Activated naive CD4-positive, alpha-beta T cell treated with anti-CD3 and anti-CD28 coated beads for 36 hours (primary cell): Measurements from ENCODE around the gene GLRA3. TPM values are rescaled to one million over a fixed set of nuclear protein-coding genes. Genes with fewer than 3 reads are reported as not detected.
"Not testable (repeated sequence)": the region's sequence is repeated elsewhere in the genome, so short reads cannot be mapped to it uniquely, and the experiment has no call there.

Experiments
- CTCF ChIA-PET: fragments of 350-600 bp; sonication (Branson Sonifier 250); formaldehyde crosslinking; loops from one replicate; lab custom pipeline; 2021; ENCODE audit warnings: antibody characterized with exemption; lab: Charles Lee
- DNase-seq: peaks from one replicate; pipeline ENCODE4 v3.0.0-alpha.2; 2020
- H3K27ac Mint-ChIP-seq: one replicate; pipeline ENCODE4 v1.8.0; 2021; ENCODE audit warnings: mild to moderate bottlenecking, mixed read lengths
- H3K27me3 Mint-ChIP-seq: one replicate; pipeline ENCODE4 v1.8.0; 2021; ENCODE audit warnings: low read depth, mixed read lengths
- H3K36me3 Mint-ChIP-seq: one replicate; pipeline ENCODE4 v1.8.0; 2021; ENCODE audit warnings: low read depth, mixed read lengths
- H3K4me1 Mint-ChIP-seq: one replicate; pipeline ENCODE4 v1.8.0; 2021; ENCODE audit warnings: low read depth, mixed read lengths
- H3K4me3 Mint-ChIP-seq: one replicate; pipeline ENCODE4 v1.8.0; 2021; ENCODE audit warnings: mild to moderate bottlenecking, moderate library complexity, mixed read lengths
- H3K9me3 Mint-ChIP-seq: one replicate; pipeline ENCODE4 v1.8.0; 2021; ENCODE audit warnings: mixed read lengths
- intact Hi-C: fragments of 100-400 bp; cut with micrococcal nuclease; formaldehyde crosslinking; loops from one replicate; pipeline ENCODE4 v1.15.1; 2023
- total RNA-seq, 2 experiments: library from RNA; stranded (reverse); gene quantifications; one replicate each; pipeline ENCODE4 v1.2.3, GENCODE V29; 2021

The GLRA3 gene
- total RNA-seq, 2 experiments from 2014 or later: not detected

- H3K36me3 Mint-ChIP-seq: no peaks in the 10 kb centered on the region
- H3K4me1 Mint-ChIP-seq: no peaks in the 10 kb centered on the region
- no peak overlapping the region for H3K4me3 Mint-ChIP-seq
- CTCF ChIA-PET: no interaction called here
- intact Hi-C loops: no loop called here
- H3K27ac Mint-ChIP-seq: no peak overlapping the region
- peaks cover 2% of the 10 kb centered on the region for H3K27me3 Mint-ChIP-seq
- no peaks in the 10 kb centered on the region for H3K9me3 Mint-ChIP-seq
- peak; percentile 6 for DNase-seq
These were observed 121.9 kb downstream of the GLRA3 start for GRCh38 chr4:174707051-174707676.

GRCh38 chr4:174702979-174703478, 126.0 kb downstream of the GLRA3 start:
- intact Hi-C loops: no loop called here
- Mint-ChIP-seq H3K36me3 (no peaks in the 10 kb centered on the region), H3K27ac (no peak overlapping the region), H3K4me3 (no peak overlapping the region), H3K9me3 (no peaks in the 10 kb centered on the region), H3K4me1 (no peaks in the 10 kb centered on the region), H3K27me3 (no peaks in the 10 kb centered on the region)
- CTCF ChIA-PET: no interaction called here
- DNase-seq: no peak

DNA sequence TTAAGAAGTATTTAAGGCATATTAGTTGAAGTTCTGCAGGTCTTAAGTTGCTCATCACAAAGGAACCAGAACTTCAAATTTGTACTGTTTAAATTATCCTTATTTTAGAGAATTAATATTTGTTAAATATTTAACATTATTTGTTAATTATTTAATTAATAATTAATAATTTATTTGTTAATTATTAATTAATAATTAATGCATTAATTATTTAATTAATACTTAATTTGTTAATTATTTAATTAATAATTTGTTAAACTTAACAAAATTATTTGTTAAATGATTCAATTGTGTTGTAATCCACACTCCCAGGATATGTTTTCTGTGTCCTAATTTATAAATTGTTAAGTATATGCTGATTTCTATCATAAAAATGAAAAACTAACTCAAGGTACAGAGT, 129.4 kb downstream of the GLRA3 start:
- intact Hi-C loops: no loop called here
- H3K4me3 Mint-ChIP-seq: no peak overlapping the region
- CTCF ChIA-PET: interaction anchor here (0.7 kb wide), 1 partner anchor 333 kb away, joined by 3 read pairs; no protein-coding TSS in a partner anchor
- no peaks in the 10 kb centered on the region for H3K36me3 Mint-ChIP-seq
- no peaks in the 10 kb centered on the region for H3K9me3 Mint-ChIP-seq
- no peaks in the 10 kb centered on the region for H3K27me3 Mint-ChIP-seq
- no peak for DNase-seq
- no peaks in the 10 kb centered on the region for H3K4me1 Mint-ChIP-seq
- H3K27ac Mint-ChIP-seq: no peak overlapping the region

- no peaks in the 10 kb centered on the region for H3K4me1 Mint-ChIP-seq
- CTCF ChIA-PET: no interaction called here
- H3K4me3 Mint-ChIP-seq: no peak overlapping the region
- no peaks in the 10 kb centered on the region for H3K9me3 Mint-ChIP-seq
- H3K36me3 Mint-ChIP-seq: no peaks in the 10 kb centered on the region
- peaks cover 4% of the 10 kb centered on the region for H3K27me3 Mint-ChIP-seq
- DNase-seq: no peak
- intact Hi-C loops: no loop called here
- H3K27ac Mint-ChIP-seq: no peak overlapping the region
These were observed 131.2 kb downstream of the GLRA3 start for GRCh38 chr4:174697896-174698295.

GRCh38 chr4:174697202-174697601, 131.8 kb downstream of the GLRA3 start:
- no peak overlapping the region for H3K4me3 Mint-ChIP-seq
- peaks cover 4% of the 10 kb centered on the region for H3K27me3 Mint-ChIP-seq
- CTCF ChIA-PET: no interaction called here
- H3K27ac Mint-ChIP-seq: no peak overlapping the region
- intact Hi-C loops: no loop called here
- no peaks in the 10 kb centered on the region for H3K4me1 Mint-ChIP-seq
- H3K36me3 Mint-ChIP-seq: no peaks in the 10 kb centered on the region
- no peaks in the 10 kb centered on the region for H3K9me3 Mint-ChIP-seq
- DNase-seq: no peak

- H3K27me3 Mint-ChIP-seq: peaks cover 4% of the 10 kb centered on the region
- no peaks in the 10 kb centered on the region for H3K9me3 Mint-ChIP-seq
- no peaks in the 10 kb centered on the region for H3K36me3 Mint-ChIP-seq
- no peaks in the 10 kb centered on the region for H3K4me1 Mint-ChIP-seq
- no peak overlapping the region for H3K4me3 Mint-ChIP-seq
- no peak overlapping the region for H3K27ac Mint-ChIP-seq
- no peak for DNase-seq
- CTCF ChIA-PET: no interaction called here
- intact Hi-C loops: no loop called here
These were observed 132.4 kb downstream of the GLRA3 start for GRCh38 chr4:174696657-174697056.

DNA sequence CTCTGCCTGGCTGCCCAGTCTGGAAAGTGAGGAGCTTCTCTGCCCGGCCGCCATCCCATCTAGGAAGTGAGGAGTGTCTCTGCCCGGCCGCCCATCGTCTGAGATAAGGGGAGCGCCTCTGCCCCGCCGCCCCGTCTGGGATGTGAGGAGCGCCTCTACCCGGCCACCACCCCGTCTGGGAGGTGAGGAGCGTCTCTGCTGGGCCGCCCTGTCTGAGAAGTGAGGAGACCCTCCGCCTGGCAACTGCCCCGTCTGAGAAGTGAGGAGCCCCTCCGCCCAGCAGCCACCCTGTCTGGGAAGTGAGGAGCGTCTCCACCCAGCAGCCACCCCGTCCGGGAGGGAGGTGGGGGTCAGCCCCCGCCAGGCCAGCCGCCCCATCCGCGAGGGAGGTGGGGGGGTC, 137.2 kb downstream of the GLRA3 start:
- H3K4me1 Mint-ChIP-seq, DNase-seq, H3K27me3 Mint-ChIP-seq, H3K9me3 Mint-ChIP-seq, intact Hi-C loops, H3K27ac Mint-ChIP-seq, H3K36me3 Mint-ChIP-seq, CTCF ChIA-PET, H3K4me3 Mint-ChIP-seq: not testable (repeated sequence)

GRCh38 chr4:174690665-174691064, 138.4 kb downstream of the GLRA3 start:
- CTCF ChIA-PET: no interaction called here
- Mint-ChIP-seq H3K4me3 (no peak overlapping the region), H3K27me3 (peaks cover 4% of the 10 kb centered on the region), H3K9me3 (peaks cover 8% of the 10 kb centered on the region), H3K27ac (no peak overlapping the region), H3K36me3 (no peaks in the 10 kb centered on the region), H3K4me1 (no peaks in the 10 kb centered on the region)
- intact Hi-C loops: no loop called here
- no peak for DNase-seq

DNA sequence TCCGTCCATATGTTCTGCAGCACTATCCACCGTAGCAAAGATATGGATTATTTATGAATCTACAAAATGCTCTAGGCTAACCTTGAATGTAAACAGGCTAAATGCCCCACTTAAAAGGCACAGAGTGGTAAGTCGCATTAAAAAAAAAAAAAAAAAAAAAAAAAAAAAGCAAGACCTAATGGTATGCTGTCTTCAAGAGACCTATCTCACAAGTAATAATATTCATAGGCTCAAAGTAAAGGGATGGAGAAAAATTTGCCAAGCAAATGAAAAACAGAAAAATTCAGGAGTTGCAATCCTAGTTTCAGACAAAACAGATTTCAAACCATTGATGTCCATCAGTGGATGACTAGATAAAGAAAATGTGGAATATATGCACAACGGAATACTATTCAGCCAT, 139.4 kb downstream of the GLRA3 start:
- CTCF ChIA-PET: no interaction called here
- Mint-ChIP-seq H3K9me3 (peaks cover 8% of the 10 kb centered on the region), H3K36me3 (no peaks in the 10 kb centered on the region), H3K27ac (no peak overlapping the region), H3K4me3 (no peak overlapping the region), H3K4me1 (no peaks in the 10 kb centered on the region), H3K27me3 (peaks cover 4% of the 10 kb centered on the region)
- intact Hi-C loops: no loop called here
- no peak for DNase-seq

DNA sequence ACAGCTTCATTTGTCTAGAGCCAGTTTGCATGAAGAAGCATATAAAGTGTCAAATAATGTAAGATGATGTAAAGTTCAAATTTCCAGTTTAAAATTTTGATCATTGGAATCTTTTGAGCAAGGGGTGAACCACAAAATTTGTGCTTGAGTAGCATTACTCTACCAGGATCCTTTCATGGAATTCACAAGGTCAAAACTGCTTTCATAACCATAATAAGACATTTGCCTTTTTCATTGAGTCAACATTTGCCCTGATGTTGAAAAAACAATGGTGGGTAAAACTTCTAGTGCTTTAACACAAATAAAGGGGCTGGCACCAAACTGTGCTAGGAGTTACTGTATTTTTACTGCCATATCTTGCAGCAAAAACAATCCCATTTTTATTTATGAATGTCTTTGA, 142.2 kb downstream of the GLRA3 start:
- DNase-seq: no peak
- CTCF ChIA-PET: no interaction called here
- Mint-ChIP-seq H3K27ac (no peak overlapping the region), H3K9me3 (peaks cover 8% of the 10 kb centered on the region), H3K36me3 (no peaks in the 10 kb centered on the region), H3K27me3 (no peaks in the 10 kb centered on the region), H3K4me3 (no peak overlapping the region), H3K4me1 (no peaks in the 10 kb centered on the region)
- intact Hi-C loops: no loop called here

DNA sequence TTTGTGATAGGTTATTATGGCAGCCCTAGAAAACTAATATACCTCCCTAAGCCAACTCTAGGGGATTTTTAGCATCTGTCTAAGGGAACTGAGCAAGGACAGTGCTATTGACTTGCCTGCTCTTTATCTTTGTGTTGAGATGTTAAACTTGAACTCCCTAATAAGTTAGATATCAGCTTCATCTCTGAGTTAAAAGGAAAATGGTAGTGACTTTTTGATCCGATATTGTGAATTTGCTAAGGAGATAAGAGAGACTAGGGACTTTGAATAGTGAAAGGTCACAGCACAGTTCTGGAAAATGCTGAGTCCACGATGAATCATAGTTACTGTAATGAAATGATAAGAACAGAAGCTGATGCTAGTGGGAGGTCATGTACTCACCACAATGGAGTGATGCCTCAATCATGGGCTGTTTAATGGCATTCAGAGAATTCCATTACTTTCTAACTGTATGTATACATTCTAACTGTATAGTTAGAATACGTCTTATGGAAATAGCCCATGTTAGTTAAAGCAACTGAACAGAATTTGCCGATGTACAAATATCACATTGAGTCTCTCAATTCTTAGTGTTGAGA, 147.2 kb downstream of the GLRA3 start:
- Mint-ChIP-seq H3K27ac (no peak overlapping the region), H3K9me3 (no peaks in the 10 kb centered on the region), H3K36me3 (no peaks in the 10 kb centered on the region), H3K27me3 (no peaks in the 10 kb centered on the region), H3K4me1 (no peaks in the 10 kb centered on the region), H3K4me3 (no peak overlapping the region)
- intact Hi-C loops: no loop called here
- CTCF ChIA-PET: no interaction called here
- no peak for DNase-seq

GRCh38 chr4:174674305-174674840, 154.7 kb downstream of the GLRA3 start:
- H3K27ac Mint-ChIP-seq: no peak overlapping the region
- DNase-seq: no peak
- H3K9me3 Mint-ChIP-seq: no peaks in the 10 kb centered on the region
- no peaks in the 10 kb centered on the region for H3K4me1 Mint-ChIP-seq
- intact Hi-C loops: no loop called here
- no peak overlapping the region for H3K4me3 Mint-ChIP-seq
- no peaks in the 10 kb centered on the region for H3K27me3 Mint-ChIP-seq
- no peaks in the 10 kb centered on the region for H3K36me3 Mint-ChIP-seq
- CTCF ChIA-PET: no interaction called here

DNA sequence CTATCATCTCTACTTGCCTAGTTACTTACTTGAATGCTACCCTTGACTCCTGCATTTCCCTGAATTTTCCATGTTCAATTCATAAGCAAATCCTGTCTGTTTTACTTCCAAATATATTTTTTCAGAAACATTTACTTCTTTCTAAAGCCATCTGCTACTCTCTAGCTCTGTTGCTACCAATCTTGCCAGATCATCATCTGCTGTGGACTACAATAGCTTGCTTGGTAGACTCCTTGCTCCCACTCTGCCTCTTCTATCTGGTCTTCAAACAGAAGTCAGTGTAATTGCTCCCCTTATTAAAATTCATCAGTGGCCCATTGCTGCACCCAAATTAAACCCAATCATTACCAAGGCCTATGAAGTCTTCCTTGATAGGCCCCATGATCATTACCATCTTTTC, 155.2 kb downstream of the GLRA3 start:
- Mint-ChIP-seq H3K9me3 (no peaks in the 10 kb centered on the region), H3K4me3 (no peak overlapping the region), H3K36me3 (no peaks in the 10 kb centered on the region), H3K27me3 (no peaks in the 10 kb centered on the region), H3K27ac (no peak overlapping the region), H3K4me1 (no peaks in the 10 kb centered on the region)
- intact Hi-C loops: no loop called here
- DNase-seq: no peak
- CTCF ChIA-PET: no interaction called here
